Activated gamma-delta T cell treated with anti-CD3 and anti-CD28 coated beads, Interleukin-2, amount 50 U/mL, for 16 hours (primary cell): Measurements from ENCODE around the gene BTBD9.

ENCODE experiments used
- DNase-seq: peaks from one replicate; pipeline ENCODE4 v3.0.0-alpha.2; 2020; ENCODE audit warnings: low read depth

The BTBD9 gene

DNA sequence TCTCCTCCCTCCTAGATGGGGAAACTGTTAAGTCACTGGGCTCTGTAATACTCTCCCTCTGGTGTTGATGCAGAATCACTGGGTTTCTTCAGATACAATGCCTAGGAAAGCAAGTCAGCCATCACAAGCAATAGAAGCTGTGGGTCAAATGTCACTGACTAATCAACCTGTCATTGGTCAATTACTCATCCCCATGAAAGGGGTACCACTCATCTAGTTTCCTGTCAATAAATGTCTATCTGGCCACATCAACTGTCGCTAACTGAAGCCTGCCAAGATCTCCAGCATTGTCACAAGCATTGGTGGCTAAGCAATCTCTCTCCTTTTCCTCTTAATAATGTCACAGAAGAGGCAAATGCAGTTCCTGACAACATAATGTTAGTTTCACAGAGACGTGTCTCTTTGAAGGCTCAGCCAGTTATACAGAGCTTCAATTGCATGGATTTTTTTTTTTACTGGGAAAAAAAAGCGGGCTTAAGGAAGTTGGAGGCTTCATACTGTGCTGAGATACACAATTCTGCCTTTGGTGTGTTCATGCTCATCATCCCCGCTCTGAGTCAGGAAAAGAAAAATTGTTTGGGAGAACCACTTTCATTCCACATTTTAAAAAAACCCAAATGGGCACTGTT lies 355.9 kb downstream of the BTBD9 start:
- no peak for DNase-seq

- no peak for DNase-seq
Measured at GRCh38 chr6:38282911-38283310, 356.8 kb downstream of the BTBD9 start.

GRCh38 chr6:38281126-38281525 lies 358.6 kb downstream of the BTBD9 start:
- no peak for DNase-seq

GRCh38 chr6:38279963-38280588 lies 359.7 kb downstream of the BTBD9 start:
- no peak for DNase-seq

DNA sequence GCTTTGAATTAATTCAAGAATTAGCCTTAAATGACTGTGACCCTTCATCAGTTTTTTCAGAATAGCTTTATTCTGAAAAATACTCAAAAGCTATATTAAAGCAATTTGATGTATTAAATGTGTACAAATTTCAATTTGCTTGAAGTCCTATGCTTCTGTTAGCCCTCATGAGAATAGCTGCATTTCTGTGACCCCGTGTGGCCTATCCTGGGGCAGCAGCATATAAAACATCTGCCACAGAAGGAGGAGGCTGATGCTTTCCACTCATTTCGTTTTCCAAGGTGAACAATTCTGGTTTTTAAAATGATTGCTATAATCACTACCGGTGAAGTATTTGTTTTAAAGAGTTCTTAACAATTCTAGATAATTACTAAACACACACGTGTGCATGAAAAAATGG lies 360.3 kb downstream of the BTBD9 start:
- no peak for DNase-seq

DNA sequence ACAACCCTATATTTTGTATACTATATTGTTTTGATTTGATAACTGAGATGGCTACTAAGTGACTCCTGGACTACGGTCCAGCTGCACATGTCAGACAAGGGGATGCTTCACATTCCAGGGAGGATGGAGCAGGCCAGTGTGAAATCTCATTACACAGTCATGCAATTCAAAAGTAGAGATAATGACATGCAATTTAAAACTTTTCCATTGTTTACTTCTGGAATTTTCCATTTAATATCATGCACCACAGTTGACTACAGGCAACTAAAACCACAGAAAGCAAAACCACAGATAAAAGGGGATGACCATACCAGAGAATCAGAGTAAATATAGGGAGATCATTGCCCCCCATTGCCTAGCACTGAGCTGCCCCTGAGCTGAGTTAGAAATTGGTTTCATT lies 366.4 kb downstream of the BTBD9 start:
- DNase-seq = no peak

- no peak for DNase-seq
Measured at GRCh38 chr6:38272222-38272621, 367.5 kb downstream of the BTBD9 start.

DNA sequence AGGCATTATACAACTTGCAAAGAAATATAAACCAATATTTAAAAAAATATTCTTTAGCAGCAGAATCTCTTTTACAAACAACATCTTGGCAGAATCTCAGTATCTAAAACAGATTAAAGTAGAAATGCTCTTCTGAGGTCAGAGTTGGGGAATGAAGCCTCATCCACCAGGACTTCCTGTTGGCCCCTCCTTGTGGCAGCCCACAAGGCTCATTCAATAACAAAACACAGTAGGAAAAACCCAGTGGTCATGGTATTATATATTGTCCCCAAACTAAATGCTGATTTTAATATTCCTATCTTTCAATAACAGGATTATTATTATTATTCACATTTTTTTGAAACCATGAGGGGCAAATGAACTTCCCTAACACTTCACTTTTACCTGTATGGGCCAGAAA lies 368.6 kb downstream of the BTBD9 start:
- DNase-seq = no peak

- DNase-seq = no peak
Measured at GRCh38 chr6:38270367-38270766, 369.4 kb downstream of the BTBD9 start.

DNA sequence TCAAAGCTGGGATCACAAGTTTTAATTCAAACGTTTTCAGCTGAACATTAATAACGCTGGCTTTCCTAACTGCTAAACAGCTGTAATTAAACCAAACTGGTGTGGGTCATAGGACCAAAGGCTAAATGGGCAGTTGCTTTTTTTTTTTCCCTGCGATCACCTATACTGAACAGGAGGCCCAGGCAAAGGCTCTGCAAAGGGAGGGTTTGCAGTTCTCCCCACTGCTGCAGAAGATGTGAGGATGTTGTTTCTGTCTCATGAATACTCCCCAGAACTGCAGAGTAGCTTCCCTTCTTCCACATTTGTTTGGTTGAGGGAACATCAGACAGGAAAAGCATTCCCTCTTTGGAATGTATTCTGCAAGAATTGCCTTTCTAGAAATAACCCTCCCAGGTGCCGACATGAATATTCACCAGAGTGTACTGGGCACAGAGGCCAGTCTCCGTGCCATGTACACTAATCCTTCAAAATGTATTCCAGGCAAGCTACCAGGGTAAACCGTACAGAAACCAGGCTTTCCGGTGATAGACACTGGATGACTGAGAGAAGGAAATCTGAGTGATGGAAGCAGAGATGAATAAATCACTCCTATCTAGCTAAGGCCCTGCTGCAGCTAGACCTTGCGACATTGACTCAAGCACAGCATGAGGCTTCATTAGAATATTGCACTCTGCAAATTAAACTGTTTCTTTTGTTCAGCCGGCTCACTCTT lies 370.1 kb downstream of the BTBD9 start:
- no peak for DNase-seq

DNA sequence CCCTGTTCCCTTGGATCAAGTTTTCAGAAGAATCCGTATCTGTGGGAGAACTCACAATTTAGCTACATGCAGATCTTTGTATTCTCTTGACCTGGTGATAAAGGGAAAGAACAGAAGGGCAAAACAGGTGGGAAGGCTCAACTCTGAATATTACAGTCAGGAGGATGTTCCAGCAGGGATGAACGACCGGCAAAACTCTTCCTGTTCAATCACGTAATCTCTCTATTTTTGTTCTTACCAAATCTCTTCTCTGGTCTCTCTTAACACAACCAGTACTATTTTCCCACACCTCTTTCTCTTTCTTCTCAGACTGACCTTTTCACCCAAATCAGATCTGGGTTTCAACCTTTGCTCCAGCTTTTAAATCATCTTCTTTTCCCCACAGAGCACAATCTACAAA lies 371.4 kb downstream of the BTBD9 start:
- DNase-seq = no peak

DNA sequence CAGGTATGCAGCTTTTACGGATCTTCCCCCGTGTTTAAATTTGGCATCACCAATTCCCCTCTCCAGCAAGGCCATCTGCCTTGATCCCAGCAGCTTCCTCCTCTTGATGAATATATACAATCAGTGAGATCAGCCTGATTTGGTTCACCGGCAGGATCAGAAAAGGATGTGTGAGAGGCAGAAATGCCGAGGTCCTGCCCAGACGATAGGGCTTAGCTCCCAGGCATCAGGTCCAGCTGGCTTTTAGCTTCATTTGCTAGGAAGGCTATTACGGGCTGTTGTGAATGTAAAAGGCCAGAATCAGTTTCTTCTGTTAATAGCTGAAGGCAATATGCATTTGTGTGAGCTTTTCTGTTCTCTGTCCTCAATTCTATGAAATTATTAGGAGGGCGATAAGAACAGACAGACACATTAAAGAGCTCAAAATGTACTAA lies 372.8 kb downstream of the BTBD9 start:
- DNase-seq = no peak

- DNase-seq = no peak
Measured at GRCh38 chr6:38264605-38265004, 375.1 kb downstream of the BTBD9 start.

- no peak for DNase-seq
Measured at GRCh38 chr6:38262609-38263008, 377.1 kb downstream of the BTBD9 start.

GRCh38 chr6:38262026-38262425 lies 377.7 kb downstream of the BTBD9 start:
- DNase-seq = no peak

- no peak for DNase-seq
Measured at GRCh38 chr6:38261626-38262025, 378.1 kb downstream of the BTBD9 start.

GRCh38 chr6:38259736-38260135 lies 380.0 kb downstream of the BTBD9 start:
- DNase-seq = no peak

DNA sequence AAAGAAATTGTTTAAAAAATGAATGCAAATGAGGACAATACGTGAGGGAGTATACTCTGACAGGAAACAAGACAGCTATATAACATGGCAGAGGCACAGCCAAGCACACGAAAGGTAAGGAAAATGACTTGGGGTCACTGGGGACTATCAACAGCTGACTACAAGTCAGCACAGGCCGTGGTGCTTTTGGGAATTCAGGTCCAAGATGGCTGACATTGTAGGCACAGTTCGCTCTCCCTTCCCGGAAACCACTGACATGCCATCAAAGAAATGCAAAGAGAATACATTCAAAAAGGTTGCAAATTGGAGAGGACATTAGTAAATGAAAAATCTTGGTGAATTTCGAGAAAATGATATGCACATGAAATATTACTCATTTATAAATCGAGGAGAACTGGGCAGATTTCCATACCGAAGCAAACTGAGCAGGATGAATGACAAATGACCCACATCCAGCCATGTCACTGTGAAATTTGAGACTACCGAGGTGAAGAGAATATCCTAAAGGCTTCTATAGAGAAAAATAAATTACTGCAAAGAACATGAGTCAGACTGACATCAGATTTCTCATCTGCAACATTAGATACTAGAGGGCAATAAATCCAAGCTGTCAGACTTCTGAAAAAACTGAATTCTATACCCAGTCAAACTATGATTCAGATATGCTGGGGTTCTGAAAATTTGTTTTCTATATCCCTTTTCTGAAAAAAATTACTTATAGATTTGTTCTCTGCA lies 391.1 kb downstream of the BTBD9 start:
- DNase-seq = no peak

DNA sequence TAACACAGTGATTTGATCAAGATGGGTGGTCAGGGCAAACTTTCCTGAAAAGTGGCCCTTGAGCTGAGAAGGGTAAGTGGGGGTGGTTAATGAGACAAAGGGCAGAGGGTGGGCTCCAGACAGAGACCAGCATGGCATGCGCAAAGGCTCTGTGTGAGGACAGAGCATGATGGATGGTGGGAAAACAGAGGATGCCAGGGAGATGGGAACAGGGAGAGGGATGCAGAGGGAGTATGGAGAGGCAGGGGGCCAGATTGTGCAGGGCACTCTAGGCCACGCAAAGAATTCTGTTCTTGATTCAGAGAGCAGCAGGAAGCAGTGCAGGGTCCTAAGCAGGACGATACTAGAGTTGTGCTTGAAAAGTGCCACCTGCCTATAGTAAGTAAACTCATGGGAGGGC lies 394.4 kb downstream of the BTBD9 start:
- no peak for DNase-seq

DNA sequence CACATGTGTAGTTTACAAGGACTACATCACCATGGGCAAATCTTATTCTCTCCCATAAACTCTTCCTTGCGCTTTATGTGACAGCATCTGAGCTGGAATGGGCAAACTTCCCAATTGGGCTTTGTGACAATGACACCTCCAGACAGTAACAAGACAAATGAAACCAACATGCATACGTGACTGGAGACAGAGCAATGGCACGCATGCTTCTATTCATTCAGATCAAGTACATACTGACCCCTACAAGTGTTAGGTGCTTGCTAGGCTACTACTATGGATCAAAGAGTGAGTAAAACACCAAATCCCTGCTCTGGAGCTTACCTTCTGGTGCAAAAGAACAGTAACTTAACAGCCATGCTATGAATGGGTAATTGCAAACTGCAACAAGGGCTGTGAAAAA lies 394.9 kb downstream of the BTBD9 start:
- DNase-seq = no peak

DNA sequence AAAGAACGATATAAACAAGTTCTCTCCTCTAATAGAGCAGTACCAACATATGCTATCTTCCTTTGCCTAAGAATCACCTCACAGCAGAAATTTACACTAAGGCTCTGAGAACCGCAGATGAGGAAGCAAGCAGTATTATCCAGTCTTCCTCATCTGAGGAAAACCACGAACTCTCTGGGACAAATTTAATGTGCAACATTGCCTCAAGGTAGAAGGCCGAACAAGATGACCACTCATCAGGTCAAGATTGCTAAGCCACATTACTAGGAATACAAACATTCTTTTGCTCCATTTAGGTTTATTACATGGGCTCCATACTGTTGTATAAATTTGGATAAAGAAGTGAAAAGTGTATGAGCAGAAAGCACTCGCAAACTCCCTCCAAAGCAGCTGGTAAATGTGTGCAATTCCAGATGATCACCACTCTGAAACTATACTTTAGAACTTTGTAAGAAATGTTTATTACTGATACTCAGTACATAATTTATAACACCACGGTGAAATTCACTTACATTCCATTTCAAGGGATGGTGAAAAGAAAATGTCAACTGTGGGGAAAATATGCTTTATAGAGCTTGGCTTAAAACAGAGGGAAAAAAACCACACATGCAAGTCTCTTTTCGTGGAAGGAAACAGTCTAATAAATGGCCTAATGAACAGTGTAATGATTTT lies 398.4 kb downstream of the BTBD9 start:
- no peak for DNase-seq

- no peak for DNase-seq
Measured at GRCh38 chr6:38239719-38240451, 399.8 kb downstream of the BTBD9 start.
